Fibroblast of villous mesenchyme (primary cell): ENCODE data around the gene OTUD3. TPM values are rescaled to one million over a fixed set of nuclear protein-coding genes. Genes with fewer than 3 reads are reported as not detected.
"Not testable (repeated sequence)": the region's sequence is repeated elsewhere in the genome, so short reads cannot be mapped to it uniquely, and the experiment has no call there.

Source experiments
- DNase-seq: peaks from one replicate; pipeline ENCODE4 v3.0.0-alpha.2; 2010; ENCODE audit warnings: low read depth
- H3K4me3 ChIP-seq: 2 replicates; pipeline ENCODE4 v1.5.1; 2011; ENCODE audit warnings: low read depth, mild to moderate bottlenecking, low read length
- total RNA-seq: library from RNA; depleted of rRNA; stranded (reverse); fragments of >200 nt; gene quantifications from 2 replicates; pipeline ENCODE4 v1.2.3, GENCODE V29; 2012
- TF ChIP-seq, protein P1 (sequence below): IDR thresholded peaks from 2 replicates; pipeline ENCODE4 v1.5.1; 2012; ENCODE audit warnings: low read depth, mild to moderate bottlenecking, low read length; ENCODE audit not compliant: insufficient read depth

The OTUD3 gene
- total RNA-seq, 1 donor = 13.4 TPM

DNA sequence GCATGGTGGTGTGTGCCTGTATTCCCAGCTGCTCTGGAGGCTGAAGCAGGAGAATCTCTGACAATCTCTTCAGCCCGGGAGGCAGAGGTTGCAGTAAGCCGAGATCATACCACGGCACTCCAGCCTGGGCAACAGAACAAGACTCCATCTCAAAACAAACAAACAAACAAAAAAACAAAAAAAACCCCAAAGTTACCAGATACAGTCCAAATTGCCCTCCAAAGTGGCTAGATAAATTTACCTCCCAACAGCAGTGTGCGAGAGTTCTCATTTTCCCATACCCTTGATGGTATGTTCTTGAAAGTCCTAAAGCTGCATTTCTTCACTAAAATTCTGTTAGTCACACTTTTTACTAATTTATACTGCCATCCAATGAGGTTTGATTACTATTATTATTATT, 3.0 kb upstream of the OTUD3 start:
- TF ChIP-seq, protein P1, sequence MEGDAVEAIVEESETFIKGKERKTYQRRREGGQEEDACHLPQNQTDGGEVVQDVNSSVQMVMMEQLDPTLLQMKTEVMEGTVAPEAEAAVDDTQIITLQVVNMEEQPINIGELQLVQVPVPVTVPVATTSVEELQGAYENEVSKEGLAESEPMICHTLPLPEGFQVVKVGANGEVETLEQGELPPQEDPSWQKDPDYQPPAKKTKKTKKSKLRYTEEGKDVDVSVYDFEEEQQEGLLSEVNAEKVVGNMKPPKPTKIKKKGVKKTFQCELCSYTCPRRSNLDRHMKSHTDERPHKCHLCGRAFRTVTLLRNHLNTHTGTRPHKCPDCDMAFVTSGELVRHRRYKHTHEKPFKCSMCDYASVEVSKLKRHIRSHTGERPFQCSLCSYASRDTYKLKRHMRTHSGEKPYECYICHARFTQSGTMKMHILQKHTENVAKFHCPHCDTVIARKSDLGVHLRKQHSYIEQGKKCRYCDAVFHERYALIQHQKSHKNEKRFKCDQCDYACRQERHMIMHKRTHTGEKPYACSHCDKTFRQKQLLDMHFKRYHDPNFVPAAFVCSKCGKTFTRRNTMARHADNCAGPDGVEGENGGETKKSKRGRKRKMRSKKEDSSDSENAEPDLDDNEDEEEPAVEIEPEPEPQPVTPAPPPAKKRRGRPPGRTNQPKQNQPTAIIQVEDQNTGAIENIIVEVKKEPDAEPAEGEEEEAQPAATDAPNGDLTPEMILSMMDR = no peak
- no peak for DNase-seq
- H3K4me3 ChIP-seq = no peak overlapping the region

DNA sequence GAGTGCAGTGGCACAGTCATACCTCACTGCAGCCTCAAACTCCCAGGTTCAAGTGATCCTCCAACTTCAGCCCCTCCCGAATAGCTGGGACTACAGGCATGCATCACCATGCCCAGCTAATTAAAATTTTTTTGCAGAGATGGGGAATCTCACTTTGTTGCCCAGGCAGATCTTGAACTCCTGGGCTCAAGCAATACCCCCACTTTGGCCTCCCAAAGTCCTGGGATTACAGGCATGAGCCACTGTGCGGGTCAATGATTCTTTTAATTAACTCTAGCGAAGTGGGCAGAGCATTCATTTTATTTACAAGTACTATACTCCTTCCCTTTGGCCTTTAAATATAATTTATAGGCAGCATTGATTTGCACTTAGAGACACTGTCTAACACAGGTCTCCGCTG, 2.5 kb upstream of the OTUD3 start:
- H3K4me3 ChIP-seq = no peak overlapping the region
- TF ChIP-seq, protein P1 = no peak
- DNase-seq = no peak

DNA sequence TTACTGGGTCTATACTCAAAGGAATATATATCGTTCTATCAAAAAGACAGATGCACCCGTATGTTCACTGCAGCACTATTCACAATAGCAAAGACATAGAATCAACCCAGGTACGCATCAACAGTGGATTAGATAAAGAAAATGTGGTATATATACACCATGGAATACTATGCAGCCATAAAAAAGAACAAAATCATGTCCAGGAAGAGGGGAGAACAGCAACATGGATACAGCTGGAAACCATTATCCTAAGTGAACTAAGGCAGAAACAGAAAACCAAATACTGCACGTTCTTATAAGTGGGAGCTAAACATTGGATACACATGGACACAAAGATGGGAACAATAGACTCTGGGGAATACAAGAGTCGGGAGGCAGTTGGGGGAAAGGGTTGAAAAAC, 1.4 kb upstream of the OTUD3 start:
- DNase-seq, H3K4me3 ChIP-seq: not testable (repeated sequence)

DNA sequence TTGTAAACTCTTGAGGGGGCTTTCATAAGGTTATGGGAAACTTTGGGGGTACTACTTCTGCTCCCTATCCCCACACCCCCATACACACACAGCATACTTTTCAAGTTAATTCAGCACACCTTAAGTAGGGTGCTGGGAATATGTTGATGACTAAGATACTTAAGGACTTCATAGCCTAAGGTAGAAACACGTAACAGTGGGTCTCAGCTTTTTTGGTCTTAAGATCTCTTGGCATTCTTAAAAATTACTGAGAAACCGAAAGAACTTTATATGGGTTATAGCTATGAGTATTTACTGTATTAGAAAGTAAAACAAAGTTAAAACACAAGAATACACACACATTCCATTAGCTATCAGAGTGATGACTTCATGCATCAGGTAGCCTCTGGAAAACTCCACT, 2.1 kb downstream of the OTUD3 start:
- TF ChIP-seq, protein P1 = no peak
- no peak overlapping the region for H3K4me3 ChIP-seq
- DNase-seq = no peak

DNA sequence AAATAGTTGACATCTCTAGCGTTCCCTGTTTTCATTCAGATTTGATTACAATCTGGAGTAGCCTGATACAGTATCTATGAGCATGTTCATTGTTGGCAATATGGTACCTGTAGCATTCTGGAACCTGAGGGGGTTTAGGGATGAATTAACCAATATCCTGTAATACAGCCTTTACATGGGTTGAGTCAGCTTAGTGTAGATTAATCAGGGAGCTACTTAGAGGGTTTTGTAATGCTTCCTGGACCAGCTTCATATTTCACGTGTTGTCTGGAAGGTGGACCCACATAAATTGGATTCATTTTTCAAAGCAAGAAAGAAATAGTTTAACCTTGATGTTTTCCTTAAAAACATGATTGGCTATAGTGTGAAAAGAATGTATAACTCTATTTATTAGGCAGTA, 3.6 kb downstream of the OTUD3 start:
- TF ChIP-seq, protein P1 = no peak
- DNase-seq = no peak
- no peak overlapping the region for H3K4me3 ChIP-seq

DNA sequence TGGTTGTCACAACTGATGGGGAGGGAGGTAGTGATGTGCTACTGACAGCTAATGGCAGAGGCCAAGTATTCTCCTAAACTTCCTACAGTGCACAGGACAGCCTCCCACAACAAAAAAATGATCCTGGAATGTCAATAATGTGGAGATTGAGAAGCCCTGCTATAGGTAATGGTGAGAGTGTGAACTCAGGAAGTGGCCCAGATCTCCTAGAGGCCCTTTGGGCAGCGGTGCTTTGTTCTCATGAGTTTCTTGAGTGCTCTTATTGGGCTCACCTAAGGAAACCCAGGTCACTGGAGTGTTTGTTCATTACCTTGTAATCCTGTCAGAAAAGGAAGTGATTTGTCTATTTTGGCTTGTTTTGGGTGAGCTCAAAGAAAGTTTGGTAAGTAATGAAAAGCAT, 5.9 kb downstream of the OTUD3 start:
- DNase-seq = no peak
- TF ChIP-seq, protein P1 = no peak
- no peak overlapping the region for H3K4me3 ChIP-seq

DNA sequence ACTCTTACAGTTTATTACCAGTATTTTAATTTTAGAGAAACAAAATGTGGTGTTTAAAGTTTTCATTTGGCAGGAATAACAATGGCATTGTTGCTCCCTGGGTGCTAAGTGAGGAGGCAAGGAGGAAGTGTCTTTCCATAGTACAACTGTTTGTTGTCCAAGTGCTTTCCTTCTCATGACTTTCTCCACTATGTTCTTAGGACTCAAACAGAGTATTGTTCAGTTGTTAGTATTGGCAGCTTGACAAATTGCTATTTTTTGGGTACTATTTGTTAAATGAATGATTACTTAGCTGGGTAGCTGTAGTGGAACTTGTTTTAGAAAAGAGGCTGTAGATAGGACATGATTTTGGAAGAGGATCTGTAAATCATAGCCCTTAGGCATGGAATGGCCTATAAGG, 7.5 kb downstream of the OTUD3 start:
- no peak for DNase-seq
- TF ChIP-seq, protein P1 = no peak
- no peak overlapping the region for H3K4me3 ChIP-seq

DNA sequence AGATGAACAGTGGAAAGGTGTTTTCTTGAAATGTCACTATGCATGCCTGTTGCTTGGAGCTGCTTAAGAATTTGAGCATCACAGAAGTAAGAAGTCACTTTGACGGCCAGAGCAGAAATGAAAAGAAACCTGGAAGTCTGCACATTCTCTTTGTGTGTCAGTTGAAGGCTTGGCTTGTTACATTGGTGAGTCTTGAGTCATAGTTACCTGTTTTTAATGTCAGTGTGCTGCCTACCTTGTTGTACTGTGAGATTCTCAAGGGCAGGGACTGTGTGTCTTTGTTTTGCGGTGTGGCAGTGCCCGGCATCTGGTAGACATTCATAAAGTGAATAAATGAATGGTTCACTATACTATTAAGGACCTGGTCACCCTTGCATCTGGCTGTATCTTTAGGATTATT, 9.9 kb downstream of the OTUD3 start:
- no peak for DNase-seq
- H3K4me3 ChIP-seq = no peak overlapping the region
- TF ChIP-seq, protein P1 = no peak
